Glomerular endothelial cell (primary cell): Measurements from ENCODE around the gene CHAT. TPM values are rescaled to one million over a fixed set of nuclear protein-coding genes. Genes with fewer than 3 reads are reported as not detected.

Experiments
- DNase-seq: peaks from one replicate; pipeline ENCODE4 v3.0.0-alpha.2; 2011; ENCODE audit warnings: low read depth, low spot score; ENCODE audit errors: extremely low read depth
- total RNA-seq: library from RNA; depleted of rRNA; stranded (reverse); fragments of >200 nt; gene quantifications from 2 replicates; pipeline ENCODE4 v1.2.3, GENCODE V29; 2015

The CHAT gene
- total RNA-seq, 1 donor from 2014 or later, result not detected

GRCh38 chr10:49596836-49597235, 17.0 kb upstream of the CHAT start:
- DNase-seq, result no peak

- no peak for DNase-seq
Measured at GRCh38 chr10:49597426-49598163, 16.2 kb upstream of the CHAT start.

GRCh38 chr10:49598164-49598856, 15.5 kb upstream of the CHAT start:
- no peak for DNase-seq

- no peak for DNase-seq
Measured at GRCh38 chr10:49598986-49599385, 14.9 kb upstream of the CHAT start.

GRCh38 chr10:49599546-49599945, 14.3 kb upstream of the CHAT start:
- no peak for DNase-seq

- no peak for DNase-seq
Measured at GRCh38 chr10:49600046-49600445, 13.8 kb upstream of the CHAT start.

GRCh38 chr10:49600781-49601400, 12.9 kb upstream of the CHAT start:
- no peak for DNase-seq

- DNase-seq, result no peak
Measured at GRCh38 chr10:49601857-49602256, 12.0 kb upstream of the CHAT start.

- DNase-seq, result no peak
Measured at GRCh38 chr10:49602380-49603023, 11.3 kb upstream of the CHAT start.

- DNase-seq, result no peak
Measured at GRCh38 chr10:49605216-49605938, 8.5 kb upstream of the CHAT start.

- no peak for DNase-seq
Measured at GRCh38 chr10:49605939-49606509, 7.8 kb upstream of the CHAT start.

GRCh38 chr10:49606981-49607535, 6.8 kb upstream of the CHAT start:
- DNase-seq, result no peak

- DNase-seq, result no peak
Measured at GRCh38 chr10:49608166-49609005, 5.5 kb upstream of the CHAT start.

GRCh38 chr10:49609006-49609282, 4.9 kb upstream of the CHAT start:
- no peak for DNase-seq

- DNase-seq, result no peak
Measured at GRCh38 chr10:49609283-49610113, 4.3 kb upstream of the CHAT start.

- no peak for DNase-seq
Measured at GRCh38 chr10:49610114-49610457, 3.8 kb upstream of the CHAT start, which contains the start of gene SLC18A3. SLC18A3 (plus strand) TSS chr10:49610310; CDS start chr10:49610741, 431 bp downstream.

- DNase-seq, result no peak
Measured at GRCh38 chr10:49610458-49611165, 3.2 kb upstream of the CHAT start.
